Hematopoietic multipotent progenitor cell treated with erythropoietin and hydrocortisone succinate and interleukin-3 and kit ligand, for 15 days (in vitro differentiated cells): ENCODE data around the gene COA4.

Experiments used
- DNase-seq: peaks from one replicate; pipeline ENCODE4 v3.0.0-alpha.2; 2015; ENCODE audit warnings: low spot score

COA4 gene

DNA sequence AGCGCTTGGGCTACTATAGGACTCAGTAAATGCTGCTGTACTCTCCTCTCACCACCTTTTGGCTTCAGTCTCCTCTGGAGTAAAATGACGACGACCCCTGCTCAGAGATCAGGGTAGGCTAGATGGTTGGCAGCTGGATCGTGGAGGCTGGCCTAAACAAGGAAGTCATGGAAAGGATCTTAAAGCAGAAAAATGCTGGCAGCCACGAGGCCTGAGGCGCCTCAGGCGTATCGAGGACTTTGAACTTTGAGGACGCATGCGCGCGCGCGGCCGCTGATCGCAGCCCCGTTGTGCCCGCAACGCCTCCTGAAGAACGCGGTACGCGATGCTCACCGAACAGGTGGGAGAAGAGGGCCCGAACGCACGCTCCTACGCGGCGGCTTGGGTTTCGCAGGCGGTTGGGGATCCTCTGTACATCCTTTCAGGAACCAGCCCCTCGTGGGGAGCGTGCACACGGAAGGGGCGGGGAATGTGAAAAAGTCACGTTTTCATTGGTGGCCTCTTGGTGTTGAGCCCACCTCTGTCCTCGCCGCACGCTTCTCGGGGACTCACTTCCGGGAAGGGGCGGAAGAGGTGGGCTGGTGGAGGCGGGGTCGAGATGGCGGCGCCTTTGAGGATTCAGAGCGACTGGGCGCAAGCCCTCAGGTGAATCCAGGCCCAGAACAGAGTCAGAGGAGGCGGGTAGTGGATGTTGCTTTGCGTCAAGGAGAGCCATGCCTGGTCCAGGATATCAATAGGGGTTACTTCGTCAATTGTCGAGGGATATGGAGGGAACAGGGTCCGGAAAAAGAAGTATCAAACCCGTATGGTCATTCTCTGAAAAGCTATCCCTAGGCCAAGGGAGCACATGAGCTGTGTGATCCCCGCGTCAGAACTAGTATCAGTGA, at the start of gene COA4, which contains the start of gene PAAF1:
TSS of gene COA4 (minus strand) at position 423 of the 887 bp plus-strand sequence. CDS start 3,468 bp downstream, outside the sequence.
TSS of gene PAAF1 (plus strand) at position 576 of the 887 bp plus-strand sequence. CDS start at position 599, 23 bp downstream.
- peak; percentile 96 for DNase-seq

DNA sequence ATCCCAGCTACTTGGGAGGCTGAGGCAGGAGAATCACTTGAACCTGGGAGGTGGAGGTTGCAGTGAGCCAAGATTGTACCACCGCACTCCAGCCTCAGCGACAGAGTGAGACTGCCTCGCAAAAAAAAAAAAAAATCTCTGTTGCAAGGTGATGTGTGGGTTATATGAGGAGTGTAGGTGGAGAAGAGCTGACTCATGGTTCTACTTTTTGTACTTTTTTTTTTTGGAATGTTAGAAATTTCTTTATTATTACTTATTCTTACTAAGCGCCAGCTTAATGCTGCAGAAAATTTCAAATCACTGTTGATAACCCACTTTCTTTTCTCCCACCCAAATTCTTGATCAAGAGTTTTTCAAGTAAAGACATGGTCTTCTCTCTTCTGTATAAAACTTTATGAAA, 44.5 kb upstream of the COA4 start:
- DNase-seq, result no peak

DNA sequence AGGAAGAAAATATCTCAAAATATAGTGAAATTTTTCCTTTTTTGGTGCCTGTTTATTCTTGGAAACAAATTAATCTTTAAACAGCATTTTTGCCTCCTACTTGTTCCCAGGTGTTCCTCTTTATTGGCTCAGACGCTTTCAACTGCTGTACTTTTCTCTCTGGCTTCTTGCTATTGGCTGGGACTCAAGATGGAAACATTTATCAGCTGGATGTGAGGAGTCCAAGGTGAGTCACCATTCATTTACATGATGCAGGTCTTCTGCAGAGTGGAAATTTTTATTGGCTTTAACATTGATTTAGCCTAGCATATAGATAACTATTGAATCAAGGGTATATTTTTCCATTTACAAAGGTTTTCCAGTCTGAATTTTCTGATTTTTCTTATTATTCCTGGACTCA, 39.8 kb upstream of the COA4 start:
- no peak for DNase-seq

DNA sequence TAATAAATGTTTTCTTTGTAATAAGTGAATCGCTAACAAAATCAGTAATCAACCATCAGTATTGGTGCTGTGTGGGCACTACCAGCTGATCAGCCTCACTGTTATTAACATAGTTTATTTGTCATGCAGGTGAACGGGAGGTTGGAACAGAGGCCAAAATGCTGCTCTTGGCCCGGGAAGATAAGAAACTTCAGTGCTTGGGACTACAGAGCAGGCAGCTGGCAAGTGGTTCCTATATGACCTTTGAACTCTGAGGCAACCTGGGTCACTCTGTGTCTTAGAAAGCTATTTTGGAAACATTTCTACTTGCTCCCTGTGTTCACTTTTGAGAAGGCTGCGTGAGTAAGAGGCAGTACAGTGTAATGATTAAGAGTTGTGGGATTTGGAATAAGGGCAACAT, 37.6 kb upstream of the COA4 start:
- no peak for DNase-seq

DNA sequence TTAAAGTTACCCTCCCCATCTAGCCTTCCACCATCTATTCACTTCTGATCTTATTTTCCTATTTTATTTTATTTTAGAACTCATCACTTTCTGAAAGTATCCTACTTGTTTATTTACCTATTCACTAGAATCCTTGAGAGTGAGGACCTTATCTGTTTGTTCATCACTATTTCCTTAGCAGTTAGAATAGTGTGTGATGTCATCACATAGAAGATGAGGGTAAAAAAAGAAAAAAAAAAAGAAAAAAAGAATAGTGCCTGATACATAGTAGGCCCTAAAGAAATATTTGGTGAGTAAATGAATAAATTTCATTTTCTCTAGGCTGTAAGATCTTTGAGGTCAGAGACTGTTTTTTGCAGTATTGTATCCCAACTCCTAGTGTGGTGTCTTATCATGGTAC, 36.8 kb upstream of the COA4 start:
- no peak for DNase-seq

DNA sequence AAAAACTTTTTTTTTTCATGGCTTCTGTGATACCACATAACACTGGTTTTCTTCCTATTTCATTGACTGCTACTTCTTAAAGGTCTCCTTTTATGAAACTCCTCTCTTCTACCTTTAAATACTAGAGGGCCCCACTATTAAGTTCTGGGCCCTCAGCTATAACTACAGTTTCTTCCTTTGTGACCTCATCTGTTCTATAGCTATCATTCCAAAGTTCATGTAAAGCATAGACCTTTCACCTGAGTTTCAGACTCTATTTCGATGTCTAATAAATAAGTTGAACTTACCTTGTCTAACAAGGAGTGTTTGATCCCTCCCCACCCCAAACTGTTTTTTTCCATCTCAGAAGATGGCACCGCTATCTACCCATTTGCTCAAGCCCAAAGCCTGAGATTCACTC, 35.4 kb upstream of the COA4 start:
- no peak for DNase-seq

DNA sequence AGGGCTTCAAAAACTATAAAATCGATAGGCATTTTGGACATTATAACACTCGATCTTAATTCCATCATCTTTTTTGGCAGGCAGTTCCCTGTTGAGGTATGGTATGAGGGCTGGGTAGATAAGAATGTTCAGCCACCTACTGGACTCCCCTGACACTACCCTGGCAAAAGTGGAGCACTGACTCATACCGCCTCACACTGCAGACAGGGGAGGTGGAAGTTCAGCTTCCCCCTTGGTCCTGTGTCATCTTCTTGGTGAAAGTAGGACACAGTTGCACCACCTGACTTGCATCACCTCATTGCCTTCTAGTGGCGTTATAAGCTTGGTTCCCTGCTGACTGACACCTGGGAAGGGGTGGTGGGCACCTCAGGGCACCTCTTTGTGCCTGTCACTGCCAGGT, 30.5 kb upstream of the COA4 start:
- DNase-seq, result peak; percentile 66

DNA sequence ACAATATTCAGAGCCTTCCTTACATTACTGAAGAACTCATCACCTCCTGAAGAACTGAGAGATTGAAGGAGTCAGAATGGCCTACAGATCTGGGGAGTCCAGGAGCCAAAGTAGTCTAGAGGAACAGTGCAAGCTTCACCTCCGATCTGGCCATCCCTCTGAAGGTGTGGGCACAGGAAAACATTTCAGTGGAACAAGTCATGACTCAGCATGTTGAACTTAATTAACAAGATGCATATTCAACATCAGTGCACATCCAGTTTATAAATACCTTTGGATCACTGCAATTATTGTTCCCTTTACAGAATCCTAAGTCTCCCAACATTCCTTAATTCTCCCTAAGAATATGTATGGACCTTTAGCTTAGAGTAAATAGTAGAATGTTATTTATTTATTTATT, 25.7 kb upstream of the COA4 start:
- DNase-seq, result no peak

DNA sequence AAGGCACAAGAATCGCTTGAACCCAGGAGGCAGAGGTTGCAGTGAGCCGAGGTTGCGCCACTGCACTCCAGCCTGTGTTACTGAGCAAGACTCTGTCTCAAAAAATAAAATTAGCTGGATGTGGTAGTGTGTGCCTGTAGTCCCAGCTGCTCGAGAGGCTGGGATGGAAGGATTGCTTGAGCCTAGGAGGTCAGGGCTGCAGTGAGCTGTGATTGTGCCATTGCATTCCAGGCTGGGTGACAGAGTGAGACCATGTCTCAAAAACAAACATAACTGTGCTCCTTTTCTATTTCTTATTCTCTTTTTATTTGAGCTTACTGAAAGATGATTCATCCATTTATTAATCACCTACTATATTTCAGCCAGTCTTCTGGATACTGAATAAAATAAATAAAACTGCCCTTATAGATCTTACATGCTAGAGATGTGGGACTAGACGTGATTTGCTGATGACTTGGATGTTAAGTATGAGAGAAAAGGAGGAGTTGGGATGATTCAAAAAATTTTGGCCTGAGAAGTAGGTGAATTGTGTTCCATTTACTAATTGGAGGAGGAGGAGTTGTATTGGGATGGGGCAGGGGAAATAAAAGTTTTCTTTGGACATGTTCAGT, 18.2 kb upstream of the COA4 start:
- DNase-seq, result no peak

DNA sequence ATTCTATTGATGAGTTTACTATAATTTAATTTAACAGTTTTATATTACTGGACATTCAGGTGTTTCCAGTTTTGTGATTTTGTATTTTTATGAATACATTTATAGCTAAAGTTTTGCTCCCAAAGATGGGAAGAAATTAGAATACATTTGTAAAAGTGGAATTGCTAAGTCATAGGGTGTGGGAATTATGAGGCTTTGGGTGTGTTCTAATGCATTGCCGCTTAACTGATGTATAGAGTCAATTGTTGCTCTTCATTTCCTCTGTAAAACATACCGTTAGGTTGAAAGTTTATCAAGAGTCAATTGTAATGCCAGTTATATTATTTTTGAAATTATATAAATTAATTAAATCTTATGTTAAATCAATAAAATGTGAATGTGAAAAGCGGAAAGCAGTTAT, 16.4 kb upstream of the COA4 start:
- peak; percentile 29 for DNase-seq

DNA sequence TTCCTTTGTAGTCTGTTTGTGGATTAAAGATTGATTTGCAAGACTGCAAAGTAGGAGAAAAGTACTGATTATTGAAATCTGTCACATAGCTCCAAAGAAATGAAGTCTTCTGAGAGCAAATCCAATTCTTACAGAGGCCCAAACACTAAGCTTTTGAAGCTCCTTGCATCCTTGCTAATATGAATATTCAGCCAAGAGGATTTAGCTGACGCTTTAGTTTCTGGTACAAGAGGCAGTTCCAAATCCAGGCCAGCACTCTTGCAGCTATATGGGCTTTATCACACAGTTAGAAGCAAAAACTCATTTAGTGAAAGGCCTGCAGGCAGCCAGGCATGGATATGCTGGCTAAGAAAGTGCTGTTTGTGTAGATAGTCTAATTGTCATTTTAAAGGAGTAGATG, 12.9 kb upstream of the COA4 start:
- no peak for DNase-seq

DNA sequence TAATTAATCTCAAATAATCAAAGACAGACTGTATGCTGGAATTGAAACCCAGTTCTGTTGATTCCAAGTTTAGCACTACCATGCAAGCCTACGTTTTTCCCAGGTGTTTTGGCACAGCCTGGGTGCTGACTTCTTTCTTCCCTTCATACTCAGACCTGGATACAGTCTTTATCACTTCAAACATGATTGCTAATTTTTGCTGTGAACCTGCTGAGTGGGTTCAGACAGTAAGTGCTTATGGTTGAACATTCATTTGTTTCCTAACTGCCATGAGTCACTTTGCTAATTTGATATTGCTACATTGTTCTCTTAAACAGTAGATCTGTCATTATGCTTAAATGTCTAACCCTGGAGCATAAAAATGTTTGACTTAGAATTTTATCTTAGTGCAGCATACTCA, 12.4 kb upstream of the COA4 start:
- no peak for DNase-seq

DNA sequence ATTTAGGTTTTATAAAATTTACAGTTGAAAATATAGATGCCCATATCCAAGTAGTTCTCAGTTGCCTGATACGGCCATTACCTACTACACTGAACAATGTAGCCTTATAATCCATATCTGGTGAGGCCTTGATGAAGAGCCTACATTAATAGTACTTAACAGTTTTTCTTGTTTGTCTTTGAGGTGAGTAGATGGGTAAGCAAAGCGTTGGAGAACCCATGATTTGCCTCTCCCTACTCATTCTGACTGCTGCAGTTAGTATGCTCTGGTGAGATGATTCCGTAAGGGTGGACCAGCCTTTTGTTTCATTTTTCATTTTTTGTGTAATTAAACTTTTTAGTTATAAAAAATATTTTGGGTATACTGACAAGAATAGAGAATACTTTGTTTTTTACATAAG, 11.6 kb upstream of the COA4 start:
- DNase-seq, result no peak

DNA sequence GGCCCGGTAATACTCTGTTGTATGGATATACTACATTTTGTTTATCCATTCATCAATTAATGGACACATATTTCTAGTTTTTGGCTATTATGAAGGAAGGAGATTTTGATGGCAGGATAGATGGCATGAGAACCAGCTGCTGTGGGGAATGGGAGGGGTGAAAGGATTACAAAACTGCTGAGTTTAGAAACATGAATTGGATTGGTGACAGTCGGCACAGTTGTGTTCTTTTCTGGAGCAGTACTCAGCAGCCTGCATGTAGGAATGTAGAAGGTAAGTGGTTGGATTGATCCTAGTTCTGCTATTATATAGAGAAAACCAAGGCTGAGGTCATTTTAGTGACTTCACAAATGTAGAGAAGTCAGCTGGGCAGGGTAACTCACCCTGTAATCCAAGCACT, 7.2 kb upstream of the COA4 start:
- no peak for DNase-seq

DNA sequence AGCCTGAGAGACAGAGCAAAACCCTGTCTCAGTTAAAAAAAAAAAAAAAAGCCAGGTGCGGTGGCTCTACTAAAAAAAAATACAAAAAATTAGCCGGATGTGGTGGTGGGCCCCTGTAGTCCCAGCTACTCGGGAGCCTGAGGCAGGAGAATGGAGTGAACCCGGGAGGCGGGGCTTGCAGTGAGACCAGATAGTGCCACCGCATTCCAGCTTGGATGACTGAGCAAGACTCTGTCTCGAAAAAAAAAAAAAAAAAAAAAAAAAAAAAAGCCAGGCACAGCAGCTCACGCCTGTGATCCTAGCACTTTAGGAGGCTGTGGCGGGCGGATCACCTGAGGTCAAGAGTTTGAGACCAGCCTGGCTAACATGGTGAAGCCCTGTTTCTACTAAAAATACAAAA, 3.8 kb upstream of the COA4 start:
- DNase-seq, result peak; percentile 61

DNA sequence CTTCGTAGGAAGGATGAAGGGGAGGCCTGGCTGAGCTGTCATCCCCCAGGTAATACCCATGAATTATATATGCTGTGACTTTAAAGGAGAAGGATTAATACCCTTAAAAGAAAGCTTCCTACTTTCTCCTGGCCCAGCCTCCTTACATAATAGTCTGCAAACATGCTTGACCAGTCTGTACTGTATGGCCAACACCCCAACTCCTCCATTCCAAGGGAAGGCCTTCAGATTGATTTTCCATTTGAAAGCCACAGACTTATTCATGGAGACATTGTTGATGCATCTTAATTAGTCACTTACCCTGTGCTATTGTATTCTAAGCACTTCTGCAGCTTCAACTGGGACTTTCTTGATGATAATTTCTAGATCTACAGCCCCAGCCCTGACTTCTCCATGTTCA, 2.1 kb upstream of the COA4 start:
- DNase-seq, result no peak

DNA sequence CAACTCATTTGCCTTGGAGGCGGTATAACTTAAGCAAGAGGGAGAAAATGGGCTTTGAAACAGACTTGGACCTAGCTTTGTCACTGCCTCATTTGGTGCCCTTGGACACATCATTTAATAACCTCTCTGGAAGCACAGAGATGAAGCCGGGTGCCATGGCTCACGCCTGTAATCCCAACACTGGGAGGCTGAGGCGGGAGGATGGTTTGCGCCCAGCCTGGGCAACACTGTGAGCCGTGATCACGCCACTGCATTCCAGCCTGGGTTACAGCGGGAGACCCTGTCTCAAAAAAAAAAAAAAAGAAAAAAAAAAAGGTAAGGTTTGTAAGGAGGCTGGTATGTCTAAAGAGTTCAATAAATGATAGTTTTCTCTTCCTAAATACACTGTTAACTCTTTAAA, 806 bp downstream of the COA4 start:
- DNase-seq, result no peak

DNA sequence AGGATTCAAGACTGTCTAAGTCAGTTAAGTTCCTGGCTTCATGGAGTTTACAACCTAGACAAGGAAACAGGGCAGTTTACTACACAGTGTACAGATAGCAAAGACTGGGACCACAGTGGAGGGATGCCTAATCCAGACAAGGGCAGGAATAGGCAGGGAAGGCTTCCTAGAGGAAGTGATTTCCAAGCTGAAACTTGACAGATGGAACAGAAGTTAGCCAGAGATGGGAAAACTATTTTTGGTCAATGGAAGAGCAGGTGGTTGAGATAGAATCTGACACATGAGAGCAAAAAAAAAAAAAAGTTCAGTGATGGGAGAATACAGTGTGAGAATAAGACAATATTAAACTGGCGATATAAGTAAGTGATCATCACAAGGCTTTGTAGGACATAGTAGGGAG, 1.3 kb downstream of the COA4 start:
- no peak for DNase-seq

DNA sequence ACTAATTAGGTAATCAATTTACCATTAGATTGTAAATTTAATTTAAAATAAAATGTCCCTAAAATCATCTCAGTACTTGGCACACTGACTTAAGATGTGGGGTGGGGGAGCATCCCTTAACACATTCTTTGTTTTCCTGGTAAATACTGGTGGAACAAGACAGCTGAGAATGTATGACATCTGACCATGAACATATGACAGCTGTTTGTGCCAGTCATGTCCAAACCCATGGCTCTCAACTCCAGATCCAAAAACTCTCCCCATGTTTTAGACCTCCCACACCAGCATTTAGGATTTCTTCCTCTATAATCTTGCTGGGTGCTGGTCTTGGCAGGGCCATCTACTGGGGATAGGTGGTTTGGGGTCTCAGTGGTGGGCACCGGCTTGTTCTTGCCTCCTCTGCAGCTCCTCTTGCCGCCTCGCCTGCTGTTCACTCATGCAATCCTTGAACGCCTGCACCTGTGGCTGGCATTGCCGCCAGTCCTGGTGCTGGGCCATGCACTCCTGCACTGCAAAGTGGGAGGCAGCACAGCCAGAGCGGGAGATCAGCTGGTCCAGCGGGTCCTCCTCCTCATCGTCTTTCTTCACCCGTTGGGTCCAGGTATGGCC, 3.8 kb downstream of the COA4 start:
- no peak for DNase-seq

DNA sequence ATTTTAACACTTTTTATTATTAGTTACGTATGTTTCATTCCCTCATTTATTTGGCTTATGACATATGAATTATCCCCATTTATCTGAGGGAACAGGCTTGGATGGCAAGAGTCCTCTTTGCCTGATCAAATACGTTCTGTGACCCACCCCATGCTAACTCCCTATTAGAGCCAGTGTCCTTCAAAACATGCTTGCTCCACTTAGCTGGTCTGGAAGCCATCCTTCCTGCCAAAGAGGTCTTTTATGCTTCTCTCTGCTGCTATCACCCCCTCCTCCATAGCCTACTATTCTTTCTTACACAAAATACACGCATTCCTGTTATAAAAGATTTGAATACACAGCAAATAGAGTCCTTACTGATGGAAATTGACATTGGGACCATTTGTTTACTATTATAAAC, 6.4 kb downstream of the COA4 start:
- no peak for DNase-seq

DNA sequence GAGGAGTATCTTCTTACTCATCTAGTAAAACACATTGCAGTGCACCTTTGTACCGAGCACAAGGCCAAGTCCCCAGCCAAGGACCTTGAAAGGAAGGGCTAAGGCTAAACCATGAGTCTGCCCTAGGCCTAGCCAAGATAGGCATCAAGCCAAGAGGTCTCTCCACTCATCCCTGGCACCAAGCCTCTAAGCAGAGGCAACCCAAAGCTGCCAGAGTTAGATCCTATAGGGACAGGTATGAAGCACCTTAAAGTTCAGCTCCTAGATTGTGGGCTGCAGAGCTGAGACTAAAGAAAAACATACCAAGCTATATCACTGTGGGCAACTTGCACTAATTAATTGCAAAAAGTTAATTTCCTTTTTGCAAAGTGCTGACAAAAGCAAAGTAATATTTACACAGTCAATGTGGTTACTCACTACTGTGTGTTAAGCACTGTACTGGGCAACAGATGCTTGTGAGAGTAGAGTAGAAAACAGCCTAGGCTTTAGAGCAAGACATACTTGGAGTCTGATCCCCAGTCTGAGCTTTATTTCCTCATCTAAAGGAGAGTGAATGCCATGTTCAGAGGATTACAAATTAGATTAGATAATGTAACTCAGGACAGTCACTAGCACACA, 7.2 kb downstream of the COA4 start:
- peak; percentile 68 for DNase-seq

DNA sequence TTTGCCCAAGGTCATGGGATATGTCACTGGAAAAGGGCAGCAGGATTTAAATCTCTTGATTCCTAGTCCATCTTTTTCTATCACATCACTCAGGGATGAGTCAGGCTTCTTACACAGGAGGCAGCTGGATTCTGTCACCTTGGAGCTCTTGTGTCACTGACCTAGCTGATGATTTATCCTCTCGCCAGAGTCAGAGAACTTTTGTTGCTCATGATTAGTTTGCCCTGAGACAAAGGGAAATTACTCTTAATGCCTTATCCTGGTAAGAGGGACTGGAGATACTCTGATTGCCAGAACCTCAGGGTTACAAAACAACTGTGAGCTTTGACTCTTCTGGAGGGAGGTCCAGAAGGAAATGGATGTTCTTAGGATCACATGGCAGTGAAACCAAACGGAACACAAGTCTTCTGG, 10.1 kb downstream of the COA4 start:
- DNase-seq, result no peak

DNA sequence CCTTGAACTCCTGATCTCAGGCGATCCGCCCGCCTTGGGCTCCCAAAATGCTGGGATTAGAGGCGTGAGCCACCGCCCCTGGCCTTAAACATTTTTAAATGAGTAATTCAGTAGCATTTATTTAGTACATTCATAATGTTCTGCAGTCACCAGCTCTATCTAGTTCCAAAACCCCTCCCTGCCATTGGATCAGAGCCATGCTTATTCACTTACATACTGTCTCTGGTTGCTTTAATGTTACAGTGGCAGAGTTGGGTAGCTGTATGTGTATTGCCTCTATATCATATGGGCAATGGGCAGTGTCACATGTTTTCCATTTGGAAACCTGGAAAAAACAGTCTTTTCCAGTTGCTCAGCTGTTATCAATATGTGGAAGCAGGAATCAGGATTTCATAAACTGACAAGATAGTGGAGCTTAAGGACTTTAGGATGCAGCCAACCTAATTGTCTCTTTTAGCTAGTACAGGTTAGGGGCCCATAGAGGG, 10.5 kb downstream of the COA4 start:
- peak; percentile 34 for DNase-seq
